HG02884 (cell line): ENCODE data around the gene BORCS6.

Experiments
- ATAC-seq: cut with Tn5 transposase; IDR thresholded peaks from one replicate; pipeline ENCODE4 v1.9.1; 2021; ENCODE audit warnings: mild to moderate bottlenecking, moderate library complexity; ENCODE audit not compliant: unreplicated experiment

Gene BORCS6

GRCh38 chr17:8143581-8144400 lies 46.2 kb downstream of the BORCS6 start:
- no peak for ATAC-seq

GRCh38 chr17:8142887-8143580 lies 46.9 kb downstream of the BORCS6 start:
- ATAC-seq = no peak

GRCh38 chr17:8142158-8142886 lies 47.7 kb downstream of the BORCS6 start:
- no peak for ATAC-seq

- ATAC-seq = no peak
Measured at GRCh38 chr17:8141741-8142140, 48.2 kb downstream of the BORCS6 start.

- no peak for ATAC-seq
Measured at GRCh38 chr17:8141045-8141444, 48.9 kb downstream of the BORCS6 start.

- no peak for ATAC-seq
Measured at GRCh38 chr17:8140065-8141029, 49.6 kb downstream of the BORCS6 start.

GRCh38 chr17:8138672-8139371 lies 51.2 kb downstream of the BORCS6 start:
- peak; percentile 93 for ATAC-seq

- no peak for ATAC-seq
Measured at GRCh38 chr17:8138374-8138671, 51.7 kb downstream of the BORCS6 start.
